Hematopoietic multipotent progenitor cell treated with erythropoietin and hydrocortisone succinate and interleukin-3 and kit ligand, for 15 days (in vitro differentiated cells): ENCODE measurements around the gene AGR3.

Source experiments
- DNase-seq: peaks from one replicate; pipeline ENCODE4 v3.0.0-alpha.2; 2015; ENCODE audit warnings: low spot score

Gene AGR3

DNA sequence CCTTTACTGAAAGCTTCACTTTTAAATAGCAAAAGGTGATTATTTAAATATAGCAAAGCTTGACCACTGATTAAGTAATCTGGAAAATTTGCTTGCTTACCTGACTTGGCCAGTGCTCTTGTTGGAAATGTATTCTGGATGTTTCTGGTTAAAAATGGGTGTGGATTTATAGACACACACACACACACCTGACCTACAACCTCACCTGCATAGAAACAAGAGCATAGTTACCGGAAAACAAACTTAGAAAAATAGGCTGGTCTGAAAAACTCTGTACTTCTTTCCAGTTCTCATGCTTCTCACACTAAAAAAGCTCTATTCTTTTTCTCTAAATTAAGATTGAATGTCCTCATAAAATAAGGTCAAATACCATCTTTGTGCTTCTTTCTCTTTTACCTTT lies at the start of gene AGR3:
AGR3 (minus strand) TSS at position 140 of the 400 bp plus-strand sequence. CDS start 3,365 bp downstream, outside the sequence.
- DNase-seq: no peak

DNA sequence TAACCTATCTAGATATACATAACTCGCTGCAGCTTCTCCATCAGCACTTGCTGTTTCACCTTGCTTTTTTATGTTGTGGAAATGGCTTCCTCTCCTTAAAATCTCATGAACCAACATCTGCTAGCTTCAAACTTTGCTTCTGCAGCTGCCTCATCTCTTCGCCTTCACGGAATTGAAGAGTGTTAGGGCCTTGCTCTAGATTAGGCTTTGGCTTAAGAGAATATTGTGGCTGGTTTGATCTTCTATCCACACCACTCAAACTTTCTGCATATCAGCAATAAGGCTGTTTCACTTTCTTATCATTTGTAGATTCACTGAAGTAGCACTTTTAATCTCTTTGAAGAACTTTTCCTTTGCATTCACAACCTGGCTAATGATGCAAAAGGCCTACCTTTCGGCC lies 49.2 kb upstream of the AGR3 start:
- no peak for DNase-seq

DNA sequence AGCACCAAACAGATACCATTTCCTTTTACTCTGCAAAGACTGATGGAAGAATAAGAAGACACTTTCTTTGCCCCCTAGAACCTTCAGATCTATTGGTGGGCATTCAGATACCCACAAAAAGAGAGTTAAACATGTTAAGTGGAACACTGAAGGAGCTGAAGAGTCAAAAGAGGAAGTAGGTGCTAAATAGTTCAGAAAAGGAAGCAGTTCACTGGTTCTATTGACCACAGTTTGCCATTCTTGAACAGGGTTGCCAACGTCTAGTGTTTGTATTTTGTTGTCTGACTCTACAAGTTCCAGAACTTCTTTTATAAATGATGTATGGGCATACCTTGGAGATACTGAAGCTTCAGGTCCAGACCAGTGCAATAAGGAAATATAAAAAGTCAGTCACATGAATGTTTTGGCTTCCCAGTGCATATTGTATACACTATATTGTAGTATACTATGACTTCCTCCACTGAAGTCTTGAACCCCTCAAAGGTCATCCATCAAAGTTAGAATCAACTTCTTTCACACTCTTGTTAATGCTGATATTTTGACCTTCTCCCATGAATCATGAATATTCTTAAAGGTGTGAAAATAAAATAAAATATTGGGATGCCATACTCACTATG lies 47.5 kb upstream of the AGR3 start:
- DNase-seq: no peak

DNA sequence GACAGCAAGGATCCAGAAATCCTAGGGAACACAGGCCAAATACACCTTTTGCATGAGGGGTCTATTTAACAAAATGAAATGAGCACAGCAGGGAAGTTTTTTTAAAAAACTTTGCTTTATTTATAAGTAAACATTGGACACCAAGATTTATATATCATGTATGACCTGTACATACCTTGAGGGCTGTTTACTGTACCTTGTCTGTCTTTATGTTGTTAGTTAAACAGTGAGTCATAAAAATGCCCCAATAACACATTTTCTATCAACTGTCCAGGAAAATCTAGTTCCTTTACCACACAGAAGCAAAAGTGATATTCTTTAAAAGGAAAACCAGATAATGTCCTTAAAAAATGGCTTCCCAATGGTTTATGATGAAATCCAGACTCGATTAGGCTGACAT lies 45.1 kb upstream of the AGR3 start:
- no peak for DNase-seq

DNA sequence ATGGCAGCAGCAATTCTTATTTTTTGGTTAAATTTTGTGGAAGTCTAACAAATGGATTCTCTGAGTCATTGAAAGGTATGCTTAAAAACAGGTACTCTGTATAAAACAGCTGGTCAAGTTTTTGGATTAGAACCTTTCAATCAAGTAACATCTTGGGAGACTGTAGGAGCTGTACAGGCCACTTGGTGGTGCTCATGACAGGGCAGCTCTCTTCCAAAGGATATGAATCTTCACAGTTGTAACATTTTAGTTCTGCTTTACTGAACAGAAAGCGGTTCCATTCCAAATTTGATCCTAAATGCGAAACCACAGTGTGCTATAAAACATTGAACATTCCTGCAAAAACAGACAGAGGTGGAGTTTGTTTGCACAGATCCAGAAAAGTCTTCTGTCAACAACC lies 44.5 kb upstream of the AGR3 start:
- DNase-seq: no peak

DNA sequence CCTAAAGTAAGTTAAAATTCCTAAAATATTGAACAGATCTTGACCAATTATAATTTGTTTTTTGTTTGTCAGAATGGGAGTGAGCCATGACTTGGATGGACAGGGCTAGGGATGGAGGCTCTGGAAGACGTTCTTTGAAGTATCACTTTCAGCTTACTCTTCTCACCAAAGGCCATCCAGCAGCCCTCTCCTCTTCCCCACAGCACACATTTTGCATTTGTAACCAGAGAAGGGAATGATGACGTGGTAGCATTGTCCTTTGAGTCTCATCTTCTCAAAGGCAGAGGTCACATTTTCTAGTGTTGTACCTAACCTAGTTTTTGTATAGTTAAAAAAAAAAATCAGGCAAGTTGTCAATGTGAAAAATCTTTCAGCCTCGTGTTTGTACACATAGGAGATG lies 43.8 kb upstream of the AGR3 start:
- no peak for DNase-seq

DNA sequence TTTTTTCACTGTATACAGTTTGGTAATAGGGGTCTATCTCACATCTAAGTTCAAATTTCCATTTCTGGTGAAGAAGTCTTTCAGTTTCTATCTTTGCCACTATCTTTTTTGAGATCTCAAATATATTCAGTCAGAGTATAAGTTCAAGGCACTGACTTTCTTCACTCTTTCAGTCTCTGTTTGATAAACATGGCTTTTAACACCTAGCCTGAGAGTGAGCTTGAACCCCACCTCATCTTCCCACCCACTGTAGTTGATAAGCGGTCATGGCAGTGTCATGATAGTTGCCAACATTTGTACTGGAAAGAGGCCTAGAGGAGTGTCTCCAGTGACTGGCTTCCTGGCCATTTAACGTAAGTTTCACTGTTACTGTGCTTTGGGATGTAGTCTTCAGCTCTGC lies 41.2 kb upstream of the AGR3 start:
- DNase-seq: no peak

DNA sequence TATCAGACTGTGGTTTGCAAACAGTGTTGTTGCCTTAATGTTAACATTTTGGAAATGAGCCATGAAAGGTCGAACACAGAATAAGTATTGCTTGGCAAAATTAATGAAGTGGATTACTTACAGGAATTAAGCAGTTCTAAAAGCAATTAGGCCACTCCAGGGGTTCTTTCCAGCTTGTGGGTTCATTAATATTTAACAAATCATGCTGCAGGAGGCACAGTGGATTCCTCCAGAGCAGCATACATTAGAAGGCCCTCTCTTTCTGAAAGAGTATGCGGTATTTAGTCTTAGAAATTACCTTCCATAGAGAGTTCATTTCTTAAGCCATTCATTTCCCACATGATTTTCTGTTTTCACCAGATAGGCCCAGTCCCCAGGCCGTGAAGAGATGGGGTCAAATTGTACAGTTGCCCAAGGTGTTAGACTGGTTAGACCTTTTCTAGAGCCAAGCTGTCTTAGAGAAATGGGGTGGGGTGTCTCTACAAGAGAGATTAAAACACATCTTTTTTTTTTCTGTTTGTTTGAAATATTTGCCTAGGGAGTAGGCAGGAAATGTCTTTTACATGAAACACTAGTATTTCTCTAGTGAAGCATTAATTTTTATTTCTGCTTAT lies 40.0 kb upstream of the AGR3 start:
- no peak for DNase-seq

DNA sequence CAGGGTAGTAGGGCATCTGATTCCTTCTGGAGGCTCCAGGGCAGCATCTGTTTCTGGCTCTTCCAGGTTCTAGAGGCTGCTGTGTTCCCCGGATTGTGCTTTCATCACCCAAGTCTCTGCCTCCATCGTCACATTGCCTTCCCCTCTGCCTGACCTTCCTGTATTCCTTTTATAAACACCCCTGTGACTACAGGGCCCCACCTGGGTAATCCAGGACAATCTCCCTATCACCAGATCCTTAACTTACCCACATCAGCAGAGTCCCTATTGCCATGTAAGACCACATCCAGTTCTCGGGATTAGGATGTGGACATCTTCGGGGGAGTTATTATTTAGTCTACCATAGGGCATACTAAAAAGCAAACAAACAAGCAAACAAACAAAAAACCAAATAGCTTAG lies 39.4 kb upstream of the AGR3 start:
- no peak for DNase-seq

DNA sequence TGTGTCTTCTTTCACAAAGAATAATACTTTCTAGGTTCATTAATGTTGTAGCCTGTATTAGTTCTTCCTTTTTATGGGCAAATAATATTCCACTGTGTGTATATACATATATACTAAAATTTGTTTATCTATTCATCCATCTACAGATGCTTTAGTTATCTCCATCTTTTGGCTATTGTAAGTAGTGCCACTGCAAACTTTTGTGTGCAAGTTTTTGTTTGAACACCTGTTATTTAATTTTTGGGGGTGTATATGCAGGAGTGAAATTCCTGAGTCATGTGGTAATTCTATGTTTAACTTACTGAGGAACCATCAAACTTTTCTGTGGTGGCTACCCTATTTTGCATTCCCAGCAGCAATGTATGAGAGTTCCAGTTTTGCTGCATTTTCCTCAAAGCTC lies 37.7 kb upstream of the AGR3 start:
- no peak for DNase-seq

DNA sequence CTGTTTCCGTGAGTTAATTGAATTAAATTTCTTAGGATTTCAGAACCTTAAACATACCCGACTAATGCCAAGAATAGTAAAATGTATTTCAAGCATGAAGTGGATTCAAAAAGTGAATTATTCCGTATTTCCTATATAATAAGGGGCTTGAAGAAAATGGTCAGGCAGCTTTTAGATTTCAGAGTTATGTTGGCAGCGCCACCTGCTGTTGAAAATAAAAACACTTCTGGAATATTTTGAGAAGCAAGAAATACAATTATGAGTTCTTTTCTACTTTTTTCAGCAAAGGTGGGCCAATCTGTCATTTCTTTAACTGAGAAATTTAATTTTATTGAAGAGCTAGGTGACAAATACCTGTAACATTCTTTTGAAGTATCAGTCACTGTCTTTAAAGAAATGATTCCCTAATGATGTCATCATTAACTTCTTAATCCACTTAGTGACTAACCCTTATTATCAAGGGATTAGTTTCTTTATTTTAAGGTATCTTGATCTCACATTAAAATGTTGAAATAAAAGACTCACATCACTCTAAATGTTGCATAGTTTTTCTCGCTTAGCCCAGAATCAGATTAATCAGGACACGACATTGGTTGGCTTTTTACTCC lies 36.6 kb upstream of the AGR3 start:
- DNase-seq: peak; percentile 66

DNA sequence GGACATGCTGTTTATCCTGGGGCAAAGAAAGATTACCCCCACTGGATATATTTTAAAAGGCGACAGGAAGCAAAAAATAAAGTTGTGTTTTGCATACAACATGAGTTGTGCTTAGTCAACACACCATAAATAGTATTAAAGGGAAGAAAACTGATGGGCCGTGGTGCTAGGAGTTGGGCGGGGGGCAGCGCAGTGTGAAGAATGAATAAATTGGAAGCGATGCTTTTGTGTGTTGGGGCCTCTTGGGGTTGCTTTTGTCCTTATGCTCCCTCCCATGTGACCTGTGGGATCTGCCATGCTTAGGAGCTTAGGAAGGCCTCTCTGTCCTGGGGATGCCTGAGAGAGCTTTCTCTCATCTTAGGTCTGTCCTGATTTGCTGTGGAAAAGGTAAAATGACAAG lies 35.0 kb upstream of the AGR3 start:
- DNase-seq: no peak

DNA sequence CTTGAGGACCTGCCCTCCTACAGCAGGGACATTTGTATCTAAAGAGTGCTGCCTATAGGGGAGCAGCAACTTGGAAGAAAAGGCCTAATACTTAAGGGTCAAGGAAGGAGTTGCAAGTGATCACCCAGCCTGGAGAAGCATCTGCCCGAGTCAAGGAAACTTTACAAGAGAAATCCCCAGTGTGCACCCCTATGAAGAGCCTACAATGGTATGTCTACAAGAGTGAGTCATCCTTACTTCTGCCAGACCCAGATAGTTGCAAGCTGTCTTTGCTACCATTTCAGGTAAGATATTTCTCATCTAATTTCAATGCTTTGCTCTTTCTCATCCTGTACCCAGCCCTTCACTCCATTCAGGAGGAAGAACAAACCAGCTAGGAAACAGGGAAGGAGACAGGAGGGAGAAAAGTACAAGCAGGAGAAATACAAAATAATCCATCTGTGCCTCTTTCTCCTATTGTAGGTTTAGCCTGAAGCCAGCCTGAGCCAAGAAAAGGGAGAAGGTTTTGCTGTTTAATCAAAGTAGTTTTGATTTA lies 34.4 kb upstream of the AGR3 start:
- DNase-seq: no peak

DNA sequence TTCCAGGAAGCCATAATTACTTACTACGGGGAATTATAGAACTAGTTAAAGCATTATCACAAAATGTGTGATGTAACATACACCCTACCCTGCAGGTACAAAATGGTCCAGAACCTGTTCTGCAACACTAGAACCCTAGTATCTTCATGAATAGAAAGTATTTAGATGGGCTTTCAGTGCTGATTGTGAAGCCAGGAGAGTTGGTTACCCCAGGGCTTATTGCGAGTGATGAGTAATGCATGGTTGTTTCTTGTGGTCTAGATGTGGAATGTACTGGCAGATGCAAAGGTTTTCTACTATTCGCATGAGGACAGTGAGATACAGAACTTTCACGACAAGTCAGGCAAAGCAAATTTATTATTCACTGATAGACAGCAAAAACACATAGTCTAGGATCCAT lies 33.6 kb upstream of the AGR3 start:
- no peak for DNase-seq

DNA sequence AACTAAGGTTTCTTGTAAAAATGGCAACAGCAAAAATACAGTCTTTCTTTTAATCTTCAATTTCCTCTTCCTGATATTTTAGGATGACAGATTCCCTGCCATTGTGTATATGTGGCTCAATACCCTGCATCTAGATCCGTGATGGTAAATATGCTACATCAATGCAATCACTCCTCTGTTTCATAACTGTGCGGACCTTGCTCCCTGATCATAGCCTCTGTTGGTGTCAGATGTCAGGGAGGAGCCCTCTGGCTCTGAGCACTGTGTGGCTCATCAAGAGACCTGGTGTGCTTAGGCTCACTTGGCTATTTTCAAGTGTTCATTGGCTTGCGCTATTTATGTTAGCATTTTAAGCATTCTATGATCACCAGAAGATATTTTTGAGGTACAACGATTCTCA lies 33.0 kb upstream of the AGR3 start:
- DNase-seq: no peak

DNA sequence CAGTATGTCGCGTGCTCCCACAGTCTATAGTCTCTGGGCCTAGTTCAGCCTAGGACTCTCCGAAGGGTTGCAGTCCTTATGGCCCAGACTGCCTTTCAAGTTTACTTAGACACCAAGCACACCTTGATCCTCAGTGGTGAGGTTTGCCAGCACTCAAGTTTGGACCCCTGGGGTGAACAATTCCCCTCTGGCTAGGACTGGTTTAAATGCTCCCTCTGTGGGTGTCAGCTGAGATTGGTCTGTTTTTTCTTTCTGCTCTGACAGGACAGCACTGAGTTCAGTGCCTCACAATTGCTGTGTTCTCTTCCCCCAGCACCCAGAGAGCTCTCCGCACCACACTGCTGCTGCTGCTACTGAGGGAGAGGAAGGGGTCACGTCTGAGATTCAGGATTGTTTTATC lies 31.9 kb upstream of the AGR3 start:
- no peak for DNase-seq

DNA sequence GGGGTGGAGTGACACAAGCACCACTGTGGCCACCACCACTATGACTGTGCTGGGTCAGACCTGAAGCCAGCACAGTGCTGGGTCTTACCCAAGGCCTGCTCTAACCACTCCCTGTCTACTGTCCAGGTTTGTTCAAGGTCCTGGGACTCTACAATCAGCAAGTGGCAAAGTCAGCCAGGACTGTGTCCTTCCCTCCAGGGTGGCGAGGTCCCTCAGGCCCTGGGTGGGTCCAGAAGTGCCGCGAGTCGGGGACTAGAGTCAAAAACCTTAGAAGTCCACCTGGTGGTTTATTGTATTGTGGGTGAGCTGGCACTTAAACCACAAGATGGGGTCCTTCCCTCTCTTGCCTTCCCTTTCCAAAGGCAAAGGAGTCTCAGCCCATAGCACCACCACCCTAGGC lies 30.8 kb upstream of the AGR3 start:
- no peak for DNase-seq

DNA sequence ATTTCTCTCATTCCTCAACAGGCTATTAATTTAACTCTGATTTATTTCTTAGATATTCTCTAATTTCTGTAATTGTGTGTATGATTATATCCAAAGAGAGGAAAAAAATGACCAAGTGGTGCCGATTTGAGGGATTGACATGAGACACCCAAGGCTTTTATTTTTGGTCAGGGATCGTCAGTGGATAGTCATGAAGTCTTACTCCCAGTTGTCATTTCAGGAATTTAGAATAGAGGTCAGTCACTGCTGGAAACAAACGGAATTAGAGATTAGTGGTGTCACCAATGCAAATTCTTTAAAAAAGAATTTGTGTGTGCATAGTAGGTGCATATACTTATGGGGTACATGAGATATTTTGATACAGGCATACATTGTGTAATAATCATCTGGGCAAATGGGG lies 26.8 kb upstream of the AGR3 start:
- no peak for DNase-seq

DNA sequence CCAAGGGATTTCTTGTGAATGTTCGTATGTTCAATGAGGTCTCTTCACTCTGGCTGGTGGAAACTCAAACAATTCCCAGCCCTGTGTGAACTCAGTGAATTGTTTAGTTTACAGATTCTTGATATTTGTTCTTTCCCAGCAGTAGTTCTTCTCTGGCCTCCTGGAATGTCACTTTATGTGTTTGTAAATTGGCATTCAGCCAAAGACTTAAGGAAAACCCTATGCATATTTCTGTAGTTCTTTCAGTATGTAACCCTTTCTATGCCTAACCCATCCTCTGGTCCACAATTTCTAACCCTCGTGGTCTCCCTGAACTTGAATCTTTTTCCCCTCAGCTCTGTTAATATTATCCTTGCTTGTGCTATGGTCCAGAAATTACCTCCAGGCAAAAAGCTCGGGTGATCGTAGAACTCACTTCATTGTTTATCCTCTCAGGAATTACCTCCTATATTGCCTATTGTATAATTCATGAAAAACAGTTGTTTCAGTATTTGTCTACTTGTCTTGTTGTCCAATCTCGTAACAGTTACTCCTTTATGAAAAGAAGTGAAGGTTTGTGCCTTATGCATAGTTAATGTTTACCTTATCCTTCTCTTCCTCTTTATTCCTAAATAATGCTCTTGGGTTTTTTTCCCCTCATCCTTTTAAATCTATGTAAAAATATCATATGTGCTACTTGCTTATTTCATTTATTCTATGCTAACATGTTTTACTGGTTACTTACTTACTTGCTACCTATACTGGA lies 23.7 kb upstream of the AGR3 start:
- no peak for DNase-seq

DNA sequence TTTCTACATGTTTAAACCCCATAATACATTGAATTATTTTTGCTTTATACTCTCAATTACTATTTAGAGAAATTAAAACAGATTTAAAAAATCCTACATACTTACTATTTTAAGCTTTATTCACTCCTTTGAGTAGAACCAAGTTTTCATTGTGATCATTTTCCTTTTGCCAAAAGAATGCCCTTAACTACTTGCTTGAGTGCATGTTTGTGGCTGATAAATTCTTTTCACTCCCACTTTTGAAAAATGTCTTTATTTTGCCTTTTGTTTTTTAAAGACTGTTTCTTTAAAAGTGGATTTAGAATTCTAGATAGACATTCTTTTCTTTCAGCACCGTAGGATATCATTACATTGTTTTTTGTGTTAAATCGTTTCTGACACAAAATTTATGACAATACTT lies 22.3 kb upstream of the AGR3 start:
- DNase-seq: no peak

DNA sequence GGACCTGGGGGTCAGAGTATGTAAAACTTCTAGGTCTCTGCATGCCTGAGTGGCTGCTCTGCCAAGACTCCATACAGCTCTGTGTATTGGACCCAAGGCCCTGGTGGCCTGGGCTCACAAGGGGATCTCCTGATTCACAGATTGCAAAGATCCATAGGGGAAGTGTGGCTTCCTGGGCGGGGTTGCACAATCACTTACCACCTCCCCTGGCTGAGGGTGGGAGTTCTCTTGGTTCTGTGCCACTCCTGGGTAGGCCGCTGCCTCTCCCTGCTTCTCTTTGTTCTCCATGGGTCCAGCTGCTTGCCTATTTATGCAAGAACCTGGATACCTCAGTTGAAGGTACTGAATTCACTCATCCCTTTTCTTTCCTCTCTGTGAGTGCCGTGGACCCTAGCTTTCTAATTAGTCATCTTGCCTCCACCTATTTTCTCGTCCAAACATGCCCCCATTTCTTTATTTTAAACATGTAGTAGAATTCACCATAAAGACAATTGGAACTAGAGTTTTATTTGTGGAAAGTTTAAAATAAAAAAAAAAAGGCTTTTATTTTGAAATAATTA lies 18.5 kb upstream of the AGR3 start:
- no peak for DNase-seq

DNA sequence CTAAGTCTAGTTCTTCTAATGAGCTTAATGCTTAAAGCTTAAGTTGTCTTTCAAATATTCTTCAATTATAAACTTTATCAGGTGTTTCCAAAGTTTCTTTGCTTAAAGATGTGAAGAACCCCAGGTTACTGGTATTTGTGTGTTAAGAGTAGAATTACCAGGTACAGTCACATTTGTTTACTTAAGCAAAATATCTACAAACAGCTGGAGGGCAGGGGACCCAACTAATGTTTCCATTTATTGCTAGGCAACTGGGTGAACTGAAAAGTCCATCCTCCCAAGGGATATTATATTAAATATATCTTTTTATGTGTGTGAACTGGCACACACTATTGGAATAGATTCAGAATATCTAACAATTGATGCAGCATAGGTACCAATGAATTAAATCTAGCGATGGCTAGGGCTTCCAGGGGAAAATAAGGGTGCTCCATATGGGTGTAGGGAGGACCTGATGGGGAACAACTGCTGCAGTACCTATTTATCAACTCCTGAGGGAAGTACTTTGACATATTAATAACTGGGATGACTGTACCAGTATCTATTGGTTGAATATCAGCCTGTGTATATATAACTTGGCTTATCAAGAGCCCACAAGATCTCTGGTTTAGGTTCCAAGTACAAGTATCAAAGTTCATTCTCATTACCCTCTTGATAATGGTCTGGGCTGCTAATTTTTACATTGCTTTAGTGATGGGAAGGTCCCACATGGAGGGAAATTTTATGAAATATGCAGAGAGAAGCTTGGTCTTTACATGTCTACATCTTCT lies 10.3 kb upstream of the AGR3 start:
- no peak for DNase-seq
